ENCODE measurements around the gene CNPY4.
"Not testable (repeated sequence)": the region's sequence is repeated elsewhere in the genome, so short reads cannot be mapped to it uniquely, and the experiment has no call there.

Gene CNPY4

GRCh38 chr7:100122067-100122466 is 2.6 kb downstream of the CNPY4 start:
- no peak for DNase-seq

GRCh38 chr7:100122568-100122967 is 3.1 kb downstream of the CNPY4 start:
- no peak for DNase-seq

DNA sequence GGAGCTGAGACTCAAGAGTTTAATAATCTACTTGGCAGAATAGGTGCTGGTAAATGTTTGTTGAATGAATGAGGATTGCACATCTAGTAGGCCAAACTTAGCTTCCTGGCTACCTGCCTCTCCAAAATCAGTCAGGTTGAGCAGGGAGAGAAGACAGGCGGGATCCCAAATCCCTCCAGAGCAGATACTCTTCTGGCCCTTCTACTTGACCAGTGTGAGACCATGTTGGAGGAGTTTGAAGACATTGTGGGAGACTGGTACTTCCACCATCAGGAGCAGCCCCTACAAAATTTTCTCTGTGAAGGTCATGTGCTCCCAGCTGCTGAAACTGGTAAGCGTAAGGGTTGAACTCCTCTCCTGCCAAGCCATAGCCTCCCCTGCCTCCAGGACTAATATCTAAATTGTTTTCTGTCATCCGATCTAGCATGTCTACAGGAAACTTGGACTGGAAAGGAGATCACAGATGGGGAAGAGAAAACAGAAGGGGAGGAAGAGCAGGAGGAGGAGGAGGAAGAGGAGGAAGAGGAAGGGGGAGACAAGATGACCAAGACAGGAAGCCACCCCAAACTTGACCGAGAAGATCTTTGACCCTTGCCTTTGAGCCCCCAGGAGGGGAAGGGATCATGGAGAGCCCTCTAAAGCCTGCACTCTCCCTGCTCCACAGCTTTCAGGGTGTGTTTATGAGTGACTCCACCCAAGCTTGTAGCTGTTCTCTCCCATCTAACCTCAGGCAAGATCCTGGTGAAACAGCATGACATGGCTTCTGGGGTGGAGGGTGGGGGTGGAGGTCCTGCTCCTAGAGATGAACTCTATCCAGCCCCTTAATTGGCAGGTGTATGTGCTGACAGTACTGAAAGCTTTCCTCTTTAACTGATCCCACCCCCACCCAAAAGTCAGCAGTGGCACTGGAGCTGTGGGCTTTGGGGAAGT is 5.1 kb downstream of the CNPY4 start:
- no peak for DNase-seq

DNA sequence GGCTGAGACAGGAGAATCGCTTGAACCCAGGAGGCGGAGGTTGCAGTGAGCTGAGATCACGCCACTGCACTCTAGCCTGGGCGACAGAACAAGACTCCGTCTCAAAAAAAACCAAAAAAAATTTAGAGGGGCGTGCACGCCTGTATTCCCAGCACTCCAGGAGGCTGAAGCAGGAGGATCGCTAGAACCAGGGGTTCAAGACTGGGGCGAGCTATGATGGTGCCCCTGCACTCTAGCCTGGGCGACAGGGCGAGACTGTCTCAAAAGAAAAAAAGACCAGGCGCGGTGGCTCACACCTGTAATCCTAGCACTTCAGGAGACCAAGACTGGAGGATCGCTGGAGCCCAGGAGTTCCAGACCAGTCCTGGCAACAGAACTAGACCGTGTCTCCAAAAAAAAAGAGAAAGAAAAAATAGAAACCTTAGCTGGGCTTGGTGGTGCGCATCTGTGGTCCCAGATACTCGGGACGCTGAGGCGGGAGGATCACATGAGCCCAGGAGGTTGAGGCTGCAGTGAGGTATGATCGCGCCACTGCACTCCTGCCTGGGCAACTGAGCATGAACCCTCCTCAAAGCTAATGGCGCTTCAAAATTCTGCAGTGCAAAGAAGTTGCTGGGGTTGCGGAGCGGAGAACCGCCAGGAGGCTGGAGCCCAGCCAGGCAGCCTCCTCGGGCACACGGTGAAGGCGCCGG is 7.0 kb downstream of the CNPY4 start:
- peak in 1 of 2 donors; percentile 13 for DNase-seq

DNA sequence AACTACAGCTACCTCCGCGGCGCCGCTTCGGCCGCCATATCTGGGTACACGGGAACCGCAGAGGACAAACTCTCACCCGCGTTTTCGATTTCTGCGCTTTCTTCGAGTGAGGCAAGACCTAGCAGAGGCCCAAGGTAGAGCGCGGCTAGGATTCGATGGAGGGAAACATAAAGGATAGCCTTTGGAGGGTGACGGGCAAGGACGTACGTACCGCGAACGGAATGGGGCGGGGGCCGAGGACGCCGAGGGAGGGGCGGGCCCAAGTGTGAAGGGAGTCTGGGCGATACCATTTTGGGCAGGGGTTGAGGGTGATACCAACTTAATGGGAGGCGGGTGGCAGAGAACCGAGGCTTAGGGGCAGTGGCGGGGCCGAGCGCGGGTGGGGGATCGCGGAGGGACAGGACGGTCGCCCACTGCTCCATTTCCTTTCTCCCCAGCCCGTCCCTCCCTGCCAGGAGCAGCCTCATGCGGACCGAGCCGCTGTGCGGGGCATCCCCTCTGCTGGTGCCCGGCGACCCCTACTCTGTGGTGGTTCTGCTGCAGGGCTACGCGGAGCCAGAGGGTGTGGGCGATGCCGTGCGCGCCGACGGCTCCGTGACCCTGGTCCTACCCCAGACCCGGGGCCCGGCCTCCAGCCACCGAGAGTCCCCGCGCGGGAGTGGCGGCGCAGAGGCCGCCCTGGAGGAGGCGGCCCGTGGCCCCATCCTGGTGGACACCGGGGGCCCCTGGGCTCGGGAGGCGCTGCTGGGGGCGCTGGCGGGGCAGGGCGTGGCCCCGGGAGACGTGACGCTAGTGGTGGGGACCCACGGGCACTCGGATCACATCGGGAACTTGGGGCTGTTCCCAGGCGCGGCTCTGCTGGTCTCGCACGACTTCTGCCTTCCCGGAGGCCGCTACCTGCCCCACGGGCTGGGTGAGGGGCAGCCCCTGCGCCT is 7.8 kb downstream of the CNPY4 start, which contains the start of gene MBLAC1:
Gene MBLAC1, plus strand, starts transcription at position 37 of the 935 bp plus-strand sequence. Its CDS starts 429 bp downstream, at position 466.
- peak; percentile 88 to 92 for DNase-seq

DNA sequence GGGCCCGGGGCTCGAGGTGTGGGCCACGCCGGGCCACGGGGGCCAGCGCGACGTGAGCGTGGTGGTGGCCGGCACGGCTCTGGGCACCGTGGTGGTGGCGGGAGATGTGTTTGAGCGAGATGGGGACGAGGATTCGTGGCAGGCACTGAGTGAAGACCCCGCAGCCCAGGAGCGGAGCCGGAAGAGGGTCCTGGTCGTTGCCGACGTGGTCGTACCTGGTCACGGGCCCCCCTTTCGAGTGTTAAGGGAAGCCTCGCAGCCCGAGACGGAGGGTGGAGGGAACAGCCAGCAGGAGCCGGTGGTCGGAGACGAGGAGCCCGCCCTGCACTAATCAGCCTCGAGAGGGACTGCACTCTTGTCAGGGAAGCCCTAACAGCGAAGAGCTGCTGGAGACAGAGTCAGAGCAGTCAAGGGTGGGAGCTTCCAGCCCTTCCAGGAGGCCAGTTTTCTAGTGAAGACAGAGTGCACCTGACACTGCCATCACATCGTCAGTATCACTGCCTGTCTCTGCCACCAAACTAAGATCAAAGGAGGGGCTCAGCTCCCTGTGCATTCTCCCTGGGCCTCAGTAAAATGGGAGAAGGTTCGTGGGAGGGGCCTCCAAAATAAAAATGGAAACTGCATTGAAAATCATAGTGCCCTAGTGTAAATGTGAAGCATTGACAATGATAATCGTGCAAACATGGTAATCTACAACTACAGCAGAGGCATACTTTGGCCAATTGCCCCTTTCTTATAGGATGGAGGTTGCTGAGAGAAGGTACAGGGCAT is 8.6 kb downstream of the CNPY4 start:
- DNase-seq, result peak in 1 of 2 donors; percentile 11

- DNase-seq, result no peak
These were observed 9.2 kb downstream of the CNPY4 start for GRCh38 chr7:100128637-100128963.

GRCh38 chr7:100130220-100130607 is 10.8 kb downstream of the CNPY4 start:
- not testable (repeated sequence) for DNase-seq

DNA sequence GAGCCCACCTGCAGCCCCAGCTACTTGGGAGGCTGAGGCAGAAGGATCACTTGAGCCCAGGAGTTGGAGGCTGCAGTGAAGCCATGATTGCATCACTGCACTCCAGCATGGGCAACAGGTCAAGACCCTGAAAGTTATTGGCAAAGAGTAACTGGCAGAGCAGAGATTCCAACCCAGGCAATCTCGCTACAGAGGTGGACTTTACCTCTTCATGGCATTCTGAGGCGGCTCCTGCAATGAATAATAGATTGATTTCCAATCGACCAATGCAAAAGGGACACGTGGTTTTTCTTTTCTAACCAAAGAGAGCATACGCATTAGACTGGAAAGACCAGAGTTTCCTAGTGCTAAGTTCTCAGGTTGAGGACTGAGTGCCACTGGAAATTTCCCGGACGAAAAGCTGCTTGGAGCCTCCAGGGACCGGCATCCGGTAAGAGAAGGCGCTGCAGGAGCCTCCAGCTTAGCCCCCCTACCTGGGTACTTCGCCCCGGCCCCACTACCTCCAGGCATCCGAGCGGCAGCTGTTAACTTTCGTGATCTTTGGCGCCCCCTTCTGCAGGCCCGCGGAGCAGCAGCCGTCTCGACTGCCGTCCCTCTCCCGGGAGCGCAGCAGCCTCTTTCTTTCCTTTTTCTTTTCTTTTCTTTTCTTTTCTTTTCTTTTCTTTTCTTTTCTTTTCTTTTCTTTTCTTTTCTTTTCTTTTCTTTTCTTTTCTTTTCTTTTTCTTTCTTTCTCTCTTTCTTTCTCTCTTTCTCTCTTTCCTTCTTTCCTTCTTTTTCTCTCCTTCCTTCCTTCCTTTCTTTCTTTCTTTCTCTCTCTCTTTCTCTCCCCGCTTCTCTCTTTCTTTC is 11.4 kb downstream of the CNPY4 start:
- DNase-seq, result peak; percentile 78 to 90

DNA sequence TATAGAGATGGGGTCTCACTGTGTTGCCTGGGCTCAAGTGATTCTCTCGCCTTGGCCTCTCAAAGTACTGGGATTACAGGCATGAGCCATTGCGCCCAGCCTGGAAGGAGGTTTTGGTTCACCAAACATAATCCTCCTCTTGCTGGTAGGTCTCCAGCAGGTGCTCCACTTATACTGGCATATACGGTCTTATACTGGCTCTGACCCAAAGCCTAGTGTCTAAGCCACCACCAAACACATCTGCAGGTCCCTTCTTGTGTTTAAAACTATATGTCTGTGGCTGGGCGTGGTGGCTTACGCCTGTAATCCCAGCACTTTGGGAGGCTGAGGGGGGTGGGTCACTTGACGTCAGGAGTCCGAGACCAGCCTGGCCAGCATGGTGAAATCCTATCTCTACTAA is 12.7 kb downstream of the CNPY4 start:
- no peak for DNase-seq

- DNase-seq, result peak; percentile 64 to 66
These were observed 13.3 kb downstream of the CNPY4 start for GRCh38 chr7:100132697-100133151.

GRCh38 chr7:100137851-100138760 is 18.7 kb downstream of the CNPY4 start:
- no peak for DNase-seq

DNA sequence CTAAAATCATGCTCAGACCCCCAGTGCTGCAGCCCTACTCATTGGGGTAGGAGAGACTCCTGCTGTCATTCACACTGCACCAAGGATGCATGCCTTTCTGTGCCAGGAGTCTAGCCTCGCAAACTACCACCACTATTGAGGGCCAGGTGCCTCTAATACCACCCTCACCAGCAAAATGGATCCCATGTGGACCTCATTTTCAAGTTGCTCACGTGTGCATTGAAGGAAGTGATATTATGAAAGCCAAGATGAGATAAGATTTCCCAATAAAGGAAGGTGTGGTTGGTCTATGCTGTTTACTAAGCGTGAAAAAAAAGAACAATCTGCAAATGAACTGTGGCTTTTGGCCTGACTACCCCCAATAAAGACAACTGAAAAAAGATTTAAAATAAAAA is 22.1 kb downstream of the CNPY4 start:
- no peak for DNase-seq

DNA sequence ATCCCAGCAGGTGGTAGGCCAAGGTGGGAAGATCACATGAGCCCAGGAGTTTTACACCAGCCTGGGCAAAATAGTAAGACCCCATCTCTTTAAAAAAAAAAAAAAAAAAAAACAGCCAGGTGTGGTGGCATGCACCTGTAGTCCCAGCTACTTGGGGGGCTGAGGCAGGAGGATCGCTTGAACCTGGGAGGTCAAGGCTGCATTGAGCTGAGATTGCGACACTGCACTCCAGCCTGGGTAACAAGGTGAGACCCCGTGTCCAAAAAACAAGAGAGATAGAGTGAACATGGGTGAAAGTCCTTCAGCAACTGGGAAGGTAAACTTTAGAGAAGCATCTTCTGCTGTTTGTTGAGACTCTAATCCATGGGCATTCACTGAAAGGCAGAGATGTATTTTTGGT is 23.0 kb downstream of the CNPY4 start:
- DNase-seq, result no peak

DNA sequence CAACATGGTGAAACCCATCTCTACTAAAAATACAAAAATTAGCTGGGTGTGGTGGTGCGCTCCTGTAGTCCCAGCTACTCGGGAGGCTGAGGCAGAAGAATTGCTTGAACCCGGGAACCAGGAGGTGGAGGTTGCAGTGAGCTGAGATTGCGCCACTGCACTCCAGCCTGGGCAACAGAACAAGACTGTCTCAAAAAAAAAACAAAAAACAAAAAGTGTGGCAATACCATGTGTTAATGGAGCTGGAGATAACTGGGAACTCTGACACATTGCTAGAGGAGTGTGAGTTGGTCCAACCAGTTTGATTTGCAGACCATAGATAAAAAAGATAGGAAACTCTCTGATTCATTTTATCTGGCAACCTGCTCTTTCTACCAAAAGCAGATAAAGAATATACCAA is 26.9 kb downstream of the CNPY4 start:
- not testable (repeated sequence) for DNase-seq

DNA sequence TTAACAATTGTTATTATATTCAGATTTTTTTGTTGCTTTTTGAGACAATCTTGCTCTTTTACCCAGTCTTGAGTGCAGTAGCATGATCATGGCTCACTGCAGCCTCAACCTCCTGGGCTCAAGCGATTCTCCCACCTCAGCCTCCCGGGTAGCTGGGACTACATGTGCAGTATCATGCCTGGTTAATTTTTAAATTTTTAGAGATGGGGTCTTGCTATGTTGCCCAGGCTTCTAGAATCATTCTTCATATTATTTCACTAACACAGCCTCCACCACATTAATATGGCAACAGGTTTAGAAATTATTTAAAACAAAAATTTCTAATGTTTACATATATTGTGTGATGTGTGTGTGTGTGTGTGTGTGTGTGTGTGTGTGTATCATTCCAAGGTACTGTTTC is 27.8 kb downstream of the CNPY4 start:
- DNase-seq, result no peak

GRCh38 chr7:100148225-100148558 is 28.8 kb downstream of the CNPY4 start:
- DNase-seq, result no peak

GRCh38 chr7:100148559-100149328 is 29.3 kb downstream of the CNPY4 start, which contains the start of gene LAMTOR4:
Gene LAMTOR4, plus strand, starts transcription at chr7:100148918. Its CDS starts 55 bp downstream, at chr7:100148973.
- DNase-seq, result peak; percentile 96 to 98

DNA sequence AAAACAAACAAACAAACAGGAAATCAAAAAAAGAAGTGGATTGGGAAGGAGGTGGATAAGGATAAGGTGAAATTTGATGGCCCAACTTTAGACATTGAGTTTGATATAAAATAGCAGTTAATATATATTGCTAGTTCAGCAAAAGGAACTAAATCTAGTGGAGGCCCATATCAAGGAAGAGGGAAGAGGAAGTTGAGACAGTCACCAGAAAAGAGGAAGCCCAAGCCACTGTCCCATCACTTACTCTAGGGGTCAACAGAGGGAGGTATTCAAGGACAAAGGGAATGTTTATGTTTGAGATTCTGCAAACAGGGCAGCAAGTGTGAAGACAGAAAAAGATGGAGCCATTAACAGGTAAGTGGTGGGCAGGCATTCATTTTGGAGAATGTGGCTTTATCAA is 33.0 kb downstream of the CNPY4 start:
- no peak for DNase-seq
